ENCODE results near the gene KRT33B. TPM values are rescaled to one million over a fixed set of nuclear protein-coding genes. Genes with fewer than 3 reads are reported as not detected.

KRT33B gene
- total RNA-seq, 1 experiment from 2014 or later: not detected

- H3K9ac ChIP-seq (ENCODE audit: extremely low read depth, insufficient read length, low read length): no peak overlapping the region
- no peak overlapping the region for H4K8ac ChIP-seq (replicated peaks; ENCODE audit: insufficient read length, low read depth, low read length)
- no peak overlapping the region for H4K5ac ChIP-seq (ENCODE audit: insufficient read length, low read depth, low read length)
- no peak for DNase-seq
- Mint-ChIP-seq H3K27ac (no peak overlapping the region), H3K4me1 (peaks cover 15% of the 10 kb centered on the region in 2 experiments), H3K9me3 (no peaks in the 10 kb centered on the region), H3K36me3 (ENCODE audit: insufficient read depth in 1 of 3, low read depth in 3 of 3) (no peaks in the 10 kb centered on the region), H3K27me3 (ENCODE audit: low read depth) (peaks cover 5% of the 10 kb centered on the region), H3K4me3 (no peak overlapping the region)
- no peak overlapping the region for H3T11ph ChIP-seq (ENCODE audit: low read length)
- H3K4ac ChIP-seq (ENCODE audit: low read depth, low read length): no peak overlapping the region
- H2BK20ac ChIP-seq (ENCODE audit: low read depth, low read length, poor library complexity, severe bottlenecking): no peak overlapping the region
- no peaks in the 10 kb centered on the region for H4K20me1 ChIP-seq (ENCODE audit: control insufficient read depth, insufficient read depth, insufficient read length)
- no peak overlapping the region for H2BK12ac ChIP-seq (ENCODE audit: insufficient read length, low read depth, low read length)
- no peaks in the 10 kb centered on the region for H3K23me2 ChIP-seq (ENCODE audit: insufficient read length, low read depth, low read length, poor library complexity, severe bottlenecking)
- H3K79me2 ChIP-seq (ENCODE audit: insufficient read depth, low read length): no peaks in the 10 kb centered on the region
- H2AFZ ChIP-seq (ENCODE audit: low read length): no peak overlapping the region
- WGBS (ENCODE audit: extremely low coverage, insufficient read length, low lambda C conversion rate): no CpG with 5 or more reads among the region's 7 CpGs
- no peak overlapping the region for H3K56ac ChIP-seq (ENCODE audit: insufficient read length, low read depth, low read length)
- no peak overlapping the region for H3K18ac ChIP-seq (ENCODE audit: insufficient read length, low read depth, low read length)
- no peaks in the 10 kb centered on the region for H3K79me1 ChIP-seq (ENCODE audit: insufficient read depth, low read depth, low read length, poor library complexity, severe bottlenecking)
- no peak overlapping the region for H2AK5ac ChIP-seq (ENCODE audit: insufficient read length, low read length)
- no peak overlapping the region for H3K14ac ChIP-seq (ENCODE audit: insufficient read depth, low read length)
- no peak overlapping the region for H2BK5ac ChIP-seq (ENCODE audit: insufficient read length, low read length)
- H2BK120ac ChIP-seq (ENCODE audit: low read depth, low read length, poor library complexity, severe bottlenecking): no peak overlapping the region
- H2BK15ac ChIP-seq (ENCODE audit: low read depth, low read length): no peak overlapping the region
- no peak for TF ChIP-seq CTCF (conservative IDR thresholded peaks at IDR 0.05)
- H3K4me1 ChIP-seq (ENCODE audit: insufficient read depth, low read length): peaks cover 4% of the 10 kb centered on the region
- no peak overlapping the region for H3K27ac ChIP-seq (ENCODE audit: insufficient read length, low read depth, low read length)
- H4K91ac ChIP-seq (ENCODE audit: insufficient read length, low read depth, low read length): no peak overlapping the region
- H3K9me3 ChIP-seq (ENCODE audit: control insufficient read depth, low read depth, low read length): no peaks in the 10 kb centered on the region
- H3K23ac ChIP-seq (ENCODE audit: insufficient read length, low read depth, low read length): no peak overlapping the region
- H3K4me2 ChIP-seq (ENCODE audit: insufficient read depth, insufficient read length, low read length): no peak overlapping the region
- no peaks in the 10 kb centered on the region for H3K27me3 ChIP-seq (ENCODE audit: insufficient read depth, low read length)
Measured at GRCh38 chr17:41418116-41418860, 48.7 kb upstream of the KRT33B start.

Data from H9 (cell line).